GM12891 (cell line): ENCODE results near the gene RPUSD1.
"Not testable (repeated sequence)": the region's sequence is repeated elsewhere in the genome, so short reads cannot be mapped to it uniquely, and the experiment has no call there.

ENCODE experiments used
- DNase-seq: peaks from one replicate; pipeline ENCODE4 v3.0.0; 2011; ENCODE audit warnings: low spot score; ENCODE audit not compliant: insufficient read length
- FAIRE-seq: peaks from 2 replicates; lab custom pipeline; 2011; peaks lifted over from hg19 to GRCh38; lab: Jason Lieb, UNC
- PAX5 ChIP-seq: IDR thresholded peaks from 2 replicates; pipeline ENCODE4 v1.6.1; 2011; ENCODE audit warnings: low read length, moderate library complexity, mild to moderate bottlenecking; ENCODE audit not compliant: insufficient read depth, severe bottlenecking
- POLR2A ChIP-seq: IDR thresholded peaks from 2 replicates; pipeline ENCODE4 v1.6.1; 2011; ENCODE audit warnings: low read depth, low read length, control low read depth
- POLR2AphosphoS5 ChIP-seq: IDR thresholded peaks from 2 replicates; pipeline ENCODE4 v1.6.1; 2011; ENCODE audit warnings: low read depth, low read length, control low read depth
- POU2F2 ChIP-seq: IDR thresholded peaks from 2 replicates; pipeline ENCODE4 v1.6.1; 2011; ENCODE audit warnings: low read depth, mild to moderate bottlenecking, control low read depth, low read length, moderate library complexity
- SPI1 ChIP-seq: IDR thresholded peaks from 2 replicates; pipeline ENCODE4 v1.6.1; 2011; ENCODE audit warnings: low read depth, low read length, control low read depth
- TAF1 ChIP-seq: IDR thresholded peaks from 2 replicates; pipeline ENCODE4 v1.6.1; 2011; ENCODE audit warnings: low read depth, low read length, control low read depth

RPUSD1 gene

GRCh38 chr16:828891-829290 lies 40.7 kb upstream of the RPUSD1 start:
- DNase-seq (no peak), FAIRE-seq (no peak)
- TF ChIP-seq TAF1 (no peak), POU2F2 (no peak), SPI1 (no peak), POLR2A (no peak), PAX5 (no peak), POLR2AphosphoS5 (no peak)

DNA sequence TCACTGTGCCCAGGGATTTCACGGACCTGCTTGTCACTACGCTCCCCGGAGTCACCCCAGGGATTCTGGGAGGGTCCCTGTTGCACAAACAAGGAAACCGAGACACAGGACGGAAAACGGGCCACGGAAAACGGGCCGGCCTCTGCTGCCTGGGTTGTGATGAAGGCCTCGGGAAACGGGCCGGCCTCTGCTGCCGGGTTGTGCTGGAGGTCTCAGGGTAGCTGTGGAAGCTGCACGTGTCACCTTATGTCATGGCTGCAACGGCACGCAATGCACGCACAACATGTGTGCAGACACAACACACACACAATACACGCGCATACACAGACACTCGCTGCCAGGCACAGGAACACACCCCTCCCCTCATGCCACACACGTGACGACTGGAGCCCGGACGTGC lies 39.3 kb upstream of the RPUSD1 start:
- TF ChIP-seq TAF1 (no peak), POU2F2 (no peak), POLR2A (no peak), SPI1 (no peak), POLR2AphosphoS5 (no peak), PAX5 (no peak)

DNA sequence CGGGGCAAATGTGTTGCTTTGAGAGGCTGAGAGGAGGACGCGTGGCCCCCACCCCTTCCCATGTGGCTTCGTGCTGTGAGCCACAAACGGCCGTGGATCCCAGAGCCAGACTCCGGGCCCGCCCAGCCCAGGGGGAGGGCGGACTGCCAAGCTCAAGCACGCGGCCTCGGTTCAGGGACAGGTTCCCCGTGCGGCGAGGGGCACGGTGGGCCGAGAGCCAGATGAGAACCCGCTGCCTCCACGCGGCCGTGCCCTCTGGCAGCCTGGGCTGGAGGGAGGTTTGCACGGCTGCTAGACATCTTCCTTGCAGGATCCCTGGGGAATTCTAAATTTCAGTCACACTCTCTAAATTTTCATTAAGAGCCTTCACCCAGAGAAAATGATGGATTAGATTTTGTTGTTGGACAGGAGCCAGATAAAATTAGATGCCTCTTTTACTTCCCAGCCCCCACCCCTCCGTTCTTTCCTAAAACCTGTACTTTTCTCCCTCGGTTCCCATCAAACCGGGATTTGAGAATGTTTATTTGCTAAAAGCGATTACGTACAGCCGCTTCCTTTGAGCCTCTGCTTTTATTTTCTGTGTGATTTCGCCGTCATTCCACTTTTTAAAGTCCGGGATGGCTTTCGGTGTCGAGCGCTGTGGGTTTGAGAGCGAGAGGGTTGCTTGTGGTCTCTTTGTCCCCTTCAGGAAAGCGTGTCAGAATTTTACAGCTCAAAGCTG lies 37.3 kb upstream of the RPUSD1 start:
- DNase-seq: no peak
- no peak for FAIRE-seq
- TF ChIP-seq SPI1 (no peak), PAX5 (no peak), POLR2AphosphoS5 (no peak), POLR2A (no peak), POU2F2 (no peak), TAF1 (no peak)

More for the DNA sequence above, 39.3 kb upstream of the RPUSD1 start:
- no peak for DNase-seq
- FAIRE-seq: no peak

DNA sequence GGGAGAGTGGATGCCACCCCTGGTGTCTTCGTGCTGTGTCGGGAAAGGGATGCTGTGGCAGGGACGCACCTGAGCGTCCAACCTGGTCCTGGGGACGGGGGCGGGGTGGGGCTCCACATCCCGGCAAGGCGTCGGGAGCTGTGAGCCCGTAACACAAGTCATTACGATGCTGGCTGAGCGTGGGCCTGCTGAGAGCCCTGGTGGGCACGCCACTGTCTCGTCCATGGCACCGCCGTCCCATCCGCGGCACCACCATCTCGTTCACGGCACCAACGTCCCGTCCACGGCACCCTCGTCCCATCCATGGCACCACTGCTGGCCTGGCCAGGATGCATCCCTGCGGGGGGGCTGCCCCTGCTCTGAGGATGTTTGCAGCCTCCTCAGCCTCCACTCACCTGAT lies 36.4 kb upstream of the RPUSD1 start:
- DNase-seq: no peak
- FAIRE-seq: no peak
- TF ChIP-seq POU2F2: no peak
- TF ChIP-seq TAF1: no peak
- TF ChIP-seq PAX5: no peak
- TF ChIP-seq POLR2A: no peak
- TF ChIP-seq POLR2AphosphoS5: no peak
- TF ChIP-seq SPI1: no peak

- FAIRE-seq (no peak), DNase-seq (no peak)
- TF ChIP-seq PAX5: no peak
Measured at GRCh38 chr16:824194-824593, 36.0 kb upstream of the RPUSD1 start.

- FAIRE-seq (no peak), DNase-seq (no peak)
- no peak for TF ChIP-seq POLR2AphosphoS5
- TF ChIP-seq POLR2A: no peak
- TF ChIP-seq PAX5: no peak
- TF ChIP-seq TAF1: no peak
- TF ChIP-seq POU2F2: no peak
- TF ChIP-seq SPI1: no peak
Measured at GRCh38 chr16:822909-823297, 34.7 kb upstream of the RPUSD1 start.

- FAIRE-seq: no peak
- TF ChIP-seq PAX5 (no peak), POLR2A (no peak), SPI1 (no peak), TAF1 (no peak), POLR2AphosphoS5 (no peak), POU2F2 (no peak)
- no peak for DNase-seq
Measured at GRCh38 chr16:822174-822908, 34.2 kb upstream of the RPUSD1 start.

DNA sequence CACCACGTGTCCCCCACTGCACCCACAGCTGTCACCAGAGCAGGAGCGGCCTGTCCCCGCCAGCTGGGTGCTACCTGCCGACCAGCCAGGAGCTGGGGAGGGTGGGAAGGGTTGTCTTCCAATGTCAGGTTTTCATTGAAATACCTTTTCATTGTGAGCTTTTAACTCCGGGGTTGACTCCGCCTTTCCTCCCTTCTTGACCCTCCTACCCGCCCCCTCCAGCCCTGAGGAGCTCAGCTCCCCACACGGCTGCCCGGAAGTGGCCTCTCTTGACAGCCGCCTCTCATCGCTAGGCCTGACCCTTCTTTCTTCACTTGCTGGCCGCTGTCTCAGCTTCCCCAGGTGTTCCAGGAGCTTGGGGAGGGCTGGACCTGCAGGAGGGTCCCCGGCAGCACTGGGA lies 33.6 kb upstream of the RPUSD1 start:
- DNase-seq (no peak), FAIRE-seq (no peak)
- TF ChIP-seq POU2F2 (no peak), SPI1 (no peak), POLR2A (no peak), POLR2AphosphoS5 (no peak), TAF1 (no peak), PAX5 (no peak)

DNA sequence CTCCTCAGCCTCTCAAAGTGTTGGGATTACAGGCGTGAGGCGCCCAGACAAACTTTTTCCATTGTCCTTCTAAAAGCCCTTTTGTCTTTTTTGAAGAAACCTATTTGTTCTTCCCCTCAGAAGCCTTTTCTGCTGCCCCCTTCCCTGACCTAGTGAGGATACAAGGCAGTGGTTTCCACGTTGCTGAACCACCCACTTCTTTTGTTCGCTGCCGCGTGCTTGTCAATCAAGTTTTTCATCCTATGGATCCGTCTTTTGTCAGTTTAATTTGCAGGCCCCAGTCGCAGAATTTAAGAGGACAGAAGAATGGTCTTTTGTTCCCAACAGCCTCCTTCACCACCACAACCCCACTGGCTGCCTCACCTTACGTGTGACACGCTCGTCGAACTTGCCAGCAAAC lies 32.6 kb upstream of the RPUSD1 start:
- no peak for DNase-seq
- TF ChIP-seq POU2F2 (no peak), PAX5 (no peak), POLR2A (no peak), TAF1 (no peak)
- FAIRE-seq: no peak

DNA sequence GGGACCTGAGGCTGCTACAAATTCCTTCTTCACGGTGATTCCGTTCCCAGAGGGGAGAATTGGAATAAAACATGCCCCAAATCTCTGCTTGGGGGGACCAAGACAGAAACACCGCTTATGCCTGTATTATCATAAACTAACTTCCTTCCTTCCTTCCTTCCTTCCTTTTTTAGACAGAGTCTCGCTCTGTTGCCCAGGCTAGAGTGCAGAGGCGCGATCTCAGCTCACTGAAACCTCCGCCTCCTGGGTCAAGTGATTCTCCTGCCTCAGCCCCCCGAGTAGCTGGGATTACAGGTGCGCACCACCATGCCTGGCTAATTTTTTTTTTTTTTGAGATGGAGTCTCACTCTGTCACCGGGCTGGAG lies 31.8 kb upstream of the RPUSD1 start:
- DNase-seq, FAIRE-seq: not testable (repeated sequence)
